Mucosa of descending colon (tissue), 3 donors: ENCODE measurements around the gene UBL4A. TPM values are rescaled to one million over a fixed set of nuclear protein-coding genes. Genes with fewer than 3 reads are reported as not detected.
A peak's percentile ranks its signal among the peaks of the same experiment; 100 is the strongest.

ENCODE experiments used
- ATAC-seq: fragments of 200-7000 bp; cut with Tn5 transposase; one replicate; pipeline ENCODE4 v1.9.1; 2020; ENCODE audit warnings: mild to moderate bottlenecking, moderate library complexity
- DNase-seq, 3 donors: peaks; one replicate each; pipeline ENCODE4 v3.0.0-alpha.2; 2020
- H3K36me3 ChIP-seq: fragments of 200-600 bp; one replicate; pipeline ENCODE4 v1.8.0; 2021; ENCODE audit warnings: low read depth, mild to moderate bottlenecking
- H3K4me1 ChIP-seq: fragments of 200-600 bp; one replicate; pipeline ENCODE4 v1.8.0; 2021; ENCODE audit warnings: low read depth, mild to moderate bottlenecking
- H3K4me3 ChIP-seq: fragments of 200-600 bp; one replicate; pipeline ENCODE4 v1.8.0; 2021; ENCODE audit warnings: mild to moderate bottlenecking
- H3K9me3 ChIP-seq: fragments of 200-600 bp; one replicate; pipeline ENCODE4 v1.8.0; 2021; ENCODE audit warnings: mild to moderate bottlenecking
- CTCF ChIP-seq: fragments of 200-600 bp; IDR thresholded peaks from one replicate; pipeline ENCODE4 v1.8.0; 2022; ENCODE audit warnings: antibody characterized with exemption, mild to moderate bottlenecking
- intact Hi-C, 2 donors: fragments of 100-400 bp; cut with DNase I in 1 of 2; cut with micrococcal nuclease in 1 of 2; formaldehyde crosslinking; loops; one replicate each; pipeline versions ENCODE4 v1.11.0 to v1.11.1; 2022; cut with DNase I, micrococcal nuclease
- total RNA-seq, 3 donors: library from RNA; stranded (reverse); fragmentation: NEBNext Ultra II Directional in 2 of 3; extraction: Animal tissue kit (Norgen Biotek cat#: 25700) in 2 of 3; gene quantifications; one replicate each; pipeline versions ENCODE4 v1.2.1 to v1.2.4, GENCODE V29; 2021 to 2023
- donor health status: DM: no; HTN: no; CAD: no; lungs with moderate emphysema.
- donor health status: DM: no; HTN: no; CAD: no.
- donor health status: DM: no; HTN: yes; CAD: no.

UBL4A gene
- total RNA-seq, 3 donors from 2014 or later: 29.2 to 41.6 (median 32.3) TPM

- no peak for TF ChIP-seq CTCF
- Histone ChIP-seq H3K9me3 (no peaks in the 10 kb centered on the region), H3K36me3 (no peaks in the 10 kb centered on the region), H3K4me1 (no peaks in the 10 kb centered on the region), H3K4me3 (no peak overlapping the region)
- intact Hi-C loops: no loop called here
- ATAC-seq (no peak), DNase-seq (no peak)
Observed at GRCh38 chrX:154495472-154495922, 9.1 kb upstream of the UBL4A start.

GRCh38 chrX:154494715-154495114 lies 8.3 kb upstream of the UBL4A start:
- TF ChIP-seq CTCF: no peak
- no peak for ATAC-seq
- intact Hi-C loops: no loop called here
- no peak for DNase-seq
- no peaks in the 10 kb centered on the region for H3K36me3 ChIP-seq
- no peaks in the 10 kb centered on the region for H3K4me1 ChIP-seq
- H3K4me3 ChIP-seq: no peak overlapping the region
- H3K9me3 ChIP-seq: no peaks in the 10 kb centered on the region

- H3K4me1 ChIP-seq: no peaks in the 10 kb centered on the region
- no peaks in the 10 kb centered on the region for H3K9me3 ChIP-seq
- ATAC-seq: peak; percentile 90
- DNase-seq: peak; percentile 90 to 96 (median 94)
- TF ChIP-seq CTCF: no peak
- H3K4me3 ChIP-seq: peak within 1 kb of the TSS; percentile 51
- intact Hi-C loops: no loop called here
- no peaks in the 10 kb centered on the region for H3K36me3 ChIP-seq
Observed at GRCh38 chrX:154490414-154491083, 4.1 kb upstream of the UBL4A start, which contains the start of gene SLC10A3. TSS of gene SLC10A3 (minus strand) at chrX:154490629. CDS start at chrX:154488940, 1,689 bp downstream.

GRCh38 chrX:154490021-154490413 lies 3.6 kb upstream of the UBL4A start:
- no peak for TF ChIP-seq CTCF
- intact Hi-C loops: no loop called here
- DNase-seq: peak in 2 of 3 donors; percentile 31 to 72

GRCh38 chrX:154489182-154489581 lies 2.8 kb upstream of the UBL4A start:
- DNase-seq (no peak), ATAC-seq (no peak)
- Histone ChIP-seq H3K4me3 (no peak overlapping the region), H3K36me3 (no peaks in the 10 kb centered on the region), H3K4me1 (no peaks in the 10 kb centered on the region), H3K9me3 (no peaks in the 10 kb centered on the region)
- intact Hi-C loops: no loop called here
- TF ChIP-seq CTCF: no peak

More at GRCh38 chrX:154490021-154490413, 3.6 kb upstream of the UBL4A start:
- no peaks in the 10 kb centered on the region for H3K36me3 ChIP-seq
- H3K9me3 ChIP-seq: no peaks in the 10 kb centered on the region
- ATAC-seq: peak; percentile 24
- H3K4me1 ChIP-seq: no peaks in the 10 kb centered on the region
- peak overlapping the region; percentile 51 for H3K4me3 ChIP-seq
